Skeletal muscle tissue (tissue), 4 donors: ENCODE measurements around the gene DAB1. TPM values are rescaled to one million over a fixed set of nuclear protein-coding genes. Genes with fewer than 3 reads are reported as not detected.

Source experiments
- H3K27ac ChIP-seq: one replicate; pipeline ENCODE4 v1.7.0; 2013; ENCODE audit warnings: mild to moderate bottlenecking, low read depth, low read length, inconsistent platforms
- H3K27me3 ChIP-seq, 3 donors: one replicate each; pipeline ENCODE4 v1.7.0; 2013; ENCODE audit warnings: low read length in 3 of 3; ENCODE audit not compliant: control insufficient read depth in 3 of 3, insufficient read depth in 3 of 3
- H3K36me3 ChIP-seq, 3 donors: one replicate each; pipeline ENCODE4 v1.7.0; 2013; ENCODE audit warnings: low read length in 3 of 3; ENCODE audit not compliant: control insufficient read depth in 3 of 3, insufficient read depth in 3 of 3
- H3K4me1 ChIP-seq, 3 donors: one replicate each; pipeline ENCODE4 v1.7.0; 2013; ENCODE audit warnings: low read length in 3 of 3, mild to moderate bottlenecking in 3 of 3; ENCODE audit not compliant: control insufficient read depth in 3 of 3, insufficient read depth in 3 of 3
- H3K4me3 ChIP-seq, 3 donors: one replicate each; pipeline ENCODE4 v1.7.0; 2013; ENCODE audit warnings: low read length in 3 of 3
- H3K9ac ChIP-seq, 3 donors: one replicate each; pipeline ENCODE4 v1.7.0; 2013; ENCODE audit warnings: low read length in 3 of 3, mild to moderate bottlenecking in 3 of 3, moderate library complexity in 2 of 3, low read depth in 1 of 3
- H3K9me3 ChIP-seq, 3 donors: one replicate each; pipeline ENCODE4 v1.7.0; 2013; ENCODE audit warnings: low read length in 3 of 3; ENCODE audit not compliant: control insufficient read depth in 3 of 3
- total RNA-seq: library from RNA; depleted of rRNA; stranded (reverse); fragments of >200 nt; gene quantifications from one replicate; pipeline ENCODE4 v1.2.3, GENCODE V29; 2014
- donor health status: Osteomylitis.

DAB1 gene
- total RNA-seq, 1 donor from 2014 or later, result 1.6 TPM

GRCh38 chr1:57020216-57020615 lies 403.6 kb downstream of the DAB1 start:
- Histone ChIP-seq H3K36me3 (no peaks in the 10 kb centered on the region), H3K27ac (no peak overlapping the region), H3K4me1 (no peaks in the 10 kb centered on the region), H3K9me3 (no peaks in the 10 kb centered on the region), H3K9ac (no peak overlapping the region), H3K4me3 (no peak overlapping the region), H3K27me3 (peaks cover 0 to 3% (median 0%) of the 10 kb centered on the region in 3 donors)

- Histone ChIP-seq H3K9ac (no peak overlapping the region), H3K27me3 (peaks cover 0 to 3% (median 0%) of the 10 kb centered on the region in 3 donors), H3K4me3 (no peak overlapping the region), H3K27ac (no peak overlapping the region), H3K9me3 (no peaks in the 10 kb centered on the region), H3K36me3 (no peaks in the 10 kb centered on the region), H3K4me1 (no peaks in the 10 kb centered on the region)
These were observed 404.5 kb downstream of the DAB1 start for GRCh38 chr1:57019236-57019839.

- H3K9ac ChIP-seq, result no peak overlapping the region
- H3K9me3 ChIP-seq, result no peaks in the 10 kb centered on the region
- H3K4me1 ChIP-seq, result no peaks in the 10 kb centered on the region
- no peak overlapping the region for H3K4me3 ChIP-seq
- H3K27ac ChIP-seq, result no peak overlapping the region
- peaks cover 0 to 3% (median 0%) of the 10 kb centered on the region in 3 donors for H3K27me3 ChIP-seq
- H3K36me3 ChIP-seq, result no peaks in the 10 kb centered on the region
These were observed 405.7 kb downstream of the DAB1 start for GRCh38 chr1:57018119-57018518.

GRCh38 chr1:57017717-57018116 lies 406.1 kb downstream of the DAB1 start:
- H3K27ac ChIP-seq, result no peak overlapping the region
- no peak overlapping the region for H3K4me3 ChIP-seq
- H3K36me3 ChIP-seq, result no peaks in the 10 kb centered on the region
- no peak overlapping the region for H3K9ac ChIP-seq
- H3K9me3 ChIP-seq, result no peaks in the 10 kb centered on the region
- no peaks in the 10 kb centered on the region for H3K4me1 ChIP-seq
- peaks cover 0 to 3% (median 0%) of the 10 kb centered on the region in 3 donors for H3K27me3 ChIP-seq

GRCh38 chr1:57017200-57017599 lies 406.7 kb downstream of the DAB1 start:
- H3K36me3 ChIP-seq, result no peaks in the 10 kb centered on the region
- H3K9me3 ChIP-seq, result no peaks in the 10 kb centered on the region
- H3K27me3 ChIP-seq, result peaks cover 0 to 3% (median 0%) of the 10 kb centered on the region in 3 donors
- H3K4me3 ChIP-seq, result no peak overlapping the region
- H3K9ac ChIP-seq, result no peak overlapping the region
- H3K4me1 ChIP-seq, result no peaks in the 10 kb centered on the region
- no peak overlapping the region for H3K27ac ChIP-seq

- no peak overlapping the region for H3K9ac ChIP-seq
- no peak overlapping the region for H3K4me3 ChIP-seq
- no peaks in the 10 kb centered on the region for H3K4me1 ChIP-seq
- no peak overlapping the region for H3K27ac ChIP-seq
- no peaks in the 10 kb centered on the region for H3K9me3 ChIP-seq
- no peaks in the 10 kb centered on the region for H3K27me3 ChIP-seq
- no peaks in the 10 kb centered on the region for H3K36me3 ChIP-seq
These were observed 408.8 kb downstream of the DAB1 start for GRCh38 chr1:57015071-57015470.

GRCh38 chr1:57013522-57013921 lies 410.3 kb downstream of the DAB1 start:
- Histone ChIP-seq H3K4me1 (no peaks in the 10 kb centered on the region), H3K9me3 (no peaks in the 10 kb centered on the region), H3K36me3 (no peaks in the 10 kb centered on the region), H3K27ac (no peak overlapping the region), H3K27me3 (no peaks in the 10 kb centered on the region), H3K4me3 (no peak overlapping the region), H3K9ac (no peak overlapping the region)

- Histone ChIP-seq H3K9ac (no peak overlapping the region), H3K27me3 (no peaks in the 10 kb centered on the region), H3K4me1 (no peaks in the 10 kb centered on the region), H3K27ac (no peak overlapping the region), H3K36me3 (no peaks in the 10 kb centered on the region), H3K9me3 (no peaks in the 10 kb centered on the region), H3K4me3 (no peak overlapping the region)
These were observed 411.5 kb downstream of the DAB1 start for GRCh38 chr1:57012315-57012714.

- Histone ChIP-seq H3K36me3 (no peaks in the 10 kb centered on the region), H3K27ac (no peak overlapping the region), H3K9me3 (no peaks in the 10 kb centered on the region), H3K4me3 (no peak overlapping the region), H3K4me1 (no peaks in the 10 kb centered on the region), H3K27me3 (peaks cover 0 to 2% (median 0%) of the 10 kb centered on the region in 3 donors), H3K9ac (no peak overlapping the region)
These were observed 413.3 kb downstream of the DAB1 start for GRCh38 chr1:57010511-57010910.

- no peaks in the 10 kb centered on the region for H3K4me1 ChIP-seq
These were observed 415.9 kb downstream of the DAB1 start for GRCh38 chr1:57007948-57008347.

More at GRCh38 chr1:57007948-57008347, 415.9 kb downstream of the DAB1 start:
- Histone ChIP-seq H3K27me3 (peaks cover 0 to 2% (median 0%) of the 10 kb centered on the region in 3 donors), H3K9me3 (no peaks in the 10 kb centered on the region), H3K4me3 (no peak overlapping the region), H3K27ac (no peak overlapping the region), H3K36me3 (no peaks in the 10 kb centered on the region), H3K9ac (no peak overlapping the region)
